ENCODE data around the gene ASB13. TPM values are rescaled to one million over a fixed set of nuclear protein-coding genes. Genes with fewer than 3 reads are reported as not detected.

The ASB13 gene
- total RNA-seq, 1 experiment from 2014 or later, result 13.8 TPM

DNA sequence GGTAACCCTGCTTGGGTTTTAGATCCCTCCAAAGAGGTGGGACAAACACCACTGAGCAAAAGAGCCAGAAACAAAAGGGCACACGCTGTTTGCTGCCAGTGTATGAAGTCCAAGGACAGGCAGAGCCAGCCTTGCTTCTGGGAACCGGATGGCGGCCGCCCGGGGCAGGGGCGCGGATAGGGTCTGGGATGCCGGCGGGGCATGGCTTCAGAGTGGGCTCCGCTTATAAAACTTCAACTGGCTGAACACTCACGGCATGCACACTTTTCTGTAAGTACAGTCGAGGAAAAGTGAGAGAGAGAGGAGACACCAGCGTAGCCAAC lies 62.6 kb downstream of the ASB13 start:
- Histone ChIP-seq H3K79me1 (ENCODE audit: insufficient read depth, low read depth, low read length, poor library complexity, severe bottlenecking) (no peaks in the 10 kb centered on the region), H3K27ac (ENCODE audit: insufficient read length, low read depth, low read length) (no peak overlapping the region), H2BK15ac (ENCODE audit: low read depth, low read length) (no peak overlapping the region), H3K4ac (ENCODE audit: low read depth, low read length) (no peak overlapping the region), H4K5ac (ENCODE audit: insufficient read length, low read depth, low read length) (no peak overlapping the region), H4K8ac (replicated peaks; ENCODE audit: insufficient read length, low read depth, low read length) (no peak overlapping the region), H2BK12ac (ENCODE audit: insufficient read length, low read depth, low read length) (no peak overlapping the region), H4K91ac (ENCODE audit: insufficient read length, low read depth, low read length) (no peak overlapping the region), H2AFZ (ENCODE audit: low read length) (no peak overlapping the region), H4K20me1 (ENCODE audit: control insufficient read depth, insufficient read depth, insufficient read length) (no peaks in the 10 kb centered on the region), H3K23ac (ENCODE audit: insufficient read length, low read depth, low read length) (no peak overlapping the region), H3K4me2 (ENCODE audit: insufficient read depth, insufficient read length, low read length) (no peak overlapping the region), H2BK20ac (ENCODE audit: low read depth, low read length, poor library complexity, severe bottlenecking) (no peak overlapping the region), H3K4me1 (ENCODE audit: insufficient read depth, low read length) (no peaks in the 10 kb centered on the region), H2AK5ac (ENCODE audit: insufficient read length, low read length) (no peak overlapping the region), H3K23me2 (ENCODE audit: insufficient read length, low read depth, low read length, poor library complexity, severe bottlenecking) (no peaks in the 10 kb centered on the region), H3K9ac (ENCODE audit: extremely low read depth, insufficient read length, low read length) (no peak overlapping the region), H3T11ph (ENCODE audit: low read length) (no peak overlapping the region), H3K18ac (ENCODE audit: insufficient read length, low read depth, low read length) (no peak overlapping the region), H3K9me3 (ENCODE audit: control insufficient read depth, low read depth, low read length) (no peaks in the 10 kb centered on the region), H3K56ac (ENCODE audit: insufficient read length, low read depth, low read length) (no peak overlapping the region), H3K27me3 (ENCODE audit: insufficient read depth, low read length) (no peaks in the 10 kb centered on the region), H3K14ac (ENCODE audit: insufficient read depth, low read length) (no peak overlapping the region), H2BK5ac (ENCODE audit: insufficient read length, low read length) (no peak overlapping the region), H2BK120ac (ENCODE audit: low read depth, low read length, poor library complexity, severe bottlenecking) (no peak overlapping the region), H3K79me2 (ENCODE audit: insufficient read depth, low read length) (no peaks in the 10 kb centered on the region)
- no CpG with 5 or more reads among the region's 13 CpGs for whole genome bisulfite sequencing (ENCODE audit: extremely low coverage, insufficient read length, low lambda C conversion rate)
- Mint-ChIP-seq H3K27ac (no peak overlapping the region), H3K9me3 (no peaks in the 10 kb centered on the region; a peak in 1 of 5 replicates), H3K27me3 (ENCODE audit: low read depth) (no peaks in the 10 kb centered on the region; the same call in 1 of the 2 replicates), H3K36me3 (ENCODE audit: insufficient read depth in 1 of 3, low read depth in 3 of 3) (no peaks in the 10 kb centered on the region), H3K4me3 (no peak overlapping the region), H3K4me1 (peaks cover 0 to 3% of the 10 kb centered on the region in 2 experiments; a peak in 2 of 4 replicates)
- TF ChIP-seq, protein P1, sequence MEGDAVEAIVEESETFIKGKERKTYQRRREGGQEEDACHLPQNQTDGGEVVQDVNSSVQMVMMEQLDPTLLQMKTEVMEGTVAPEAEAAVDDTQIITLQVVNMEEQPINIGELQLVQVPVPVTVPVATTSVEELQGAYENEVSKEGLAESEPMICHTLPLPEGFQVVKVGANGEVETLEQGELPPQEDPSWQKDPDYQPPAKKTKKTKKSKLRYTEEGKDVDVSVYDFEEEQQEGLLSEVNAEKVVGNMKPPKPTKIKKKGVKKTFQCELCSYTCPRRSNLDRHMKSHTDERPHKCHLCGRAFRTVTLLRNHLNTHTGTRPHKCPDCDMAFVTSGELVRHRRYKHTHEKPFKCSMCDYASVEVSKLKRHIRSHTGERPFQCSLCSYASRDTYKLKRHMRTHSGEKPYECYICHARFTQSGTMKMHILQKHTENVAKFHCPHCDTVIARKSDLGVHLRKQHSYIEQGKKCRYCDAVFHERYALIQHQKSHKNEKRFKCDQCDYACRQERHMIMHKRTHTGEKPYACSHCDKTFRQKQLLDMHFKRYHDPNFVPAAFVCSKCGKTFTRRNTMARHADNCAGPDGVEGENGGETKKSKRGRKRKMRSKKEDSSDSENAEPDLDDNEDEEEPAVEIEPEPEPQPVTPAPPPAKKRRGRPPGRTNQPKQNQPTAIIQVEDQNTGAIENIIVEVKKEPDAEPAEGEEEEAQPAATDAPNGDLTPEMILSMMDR (conservative IDR thresholded peaks at IDR 0.05), result no peak
- DNase-seq, result no peak
